Measurements from ENCODE around the gene PLOD3.
A peak's percentile ranks its signal among the peaks of the same experiment; 100 is the strongest.
"Not testable (repeated sequence)": the region's sequence is repeated elsewhere in the genome, so short reads cannot be mapped to it uniquely, and the experiment has no call there.

Gene PLOD3

GRCh38 chr7:101211501-101211900 is 5.9 kb downstream of the PLOD3 start:
- DNase-seq = no peak

GRCh38 chr7:101210143-101210542 is 7.2 kb downstream of the PLOD3 start:
- no peak for DNase-seq

- DNase-seq = no peak
Measured at GRCh38 chr7:101208794-101209193, 8.6 kb downstream of the PLOD3 start.

- no peak for DNase-seq
Measured at GRCh38 chr7:101207459-101207858, 9.9 kb downstream of the PLOD3 start.

GRCh38 chr7:101206665-101207042 is 10.7 kb downstream of the PLOD3 start:
- no peak for DNase-seq

GRCh38 chr7:101205901-101206664 is 11.3 kb downstream of the PLOD3 start:
- DNase-seq = no peak

GRCh38 chr7:101203740-101204738 is 13.3 kb downstream of the PLOD3 start:
- DNase-seq = peak; percentile 12

GRCh38 chr7:101202603-101202918 is 14.8 kb downstream of the PLOD3 start:
- no peak for DNase-seq

- no peak for DNase-seq
Measured at GRCh38 chr7:101201695-101202602, 15.4 kb downstream of the PLOD3 start.

GRCh38 chr7:101200862-101201599 is 16.4 kb downstream of the PLOD3 start, which contains the start of gene MOGAT3:
TSS of gene MOGAT3 (minus strand) at chr7:101201036. CDS start at chr7:101200854, 182 bp downstream.
- DNase-seq = no peak

GRCh38 chr7:101200504-101200861 is 16.9 kb downstream of the PLOD3 start:
- DNase-seq = no peak

GRCh38 chr7:101199522-101199921 is 17.9 kb downstream of the PLOD3 start:
- DNase-seq = not testable (repeated sequence)

GRCh38 chr7:101198476-101198875 is 18.9 kb downstream of the PLOD3 start:
- DNase-seq = no peak

- DNase-seq = no peak
Measured at GRCh38 chr7:101197991-101198390, 19.4 kb downstream of the PLOD3 start.

GRCh38 chr7:101195884-101196283 is 21.5 kb downstream of the PLOD3 start:
- no peak for DNase-seq

- DNase-seq = no peak
Measured at GRCh38 chr7:101189109-101189508, 28.3 kb downstream of the PLOD3 start.

- no peak for DNase-seq
Measured at GRCh38 chr7:101186844-101187428, 30.4 kb downstream of the PLOD3 start.

GRCh38 chr7:101186194-101186593 is 31.2 kb downstream of the PLOD3 start:
- DNase-seq = no peak

- DNase-seq = no peak
Measured at GRCh38 chr7:101185258-101185839, 32.0 kb downstream of the PLOD3 start.

GRCh38 chr7:101180130-101180755 is 37.1 kb downstream of the PLOD3 start, which contains the start of gene NAT16:
TSS of gene NAT16 (minus strand) at chr7:101180293. CDS start at chr7:101174807, 5,486 bp downstream.
- DNase-seq = no peak

- no peak for DNase-seq
Measured at GRCh38 chr7:101179713-101180112, 37.7 kb downstream of the PLOD3 start.
